H1 (cell line): ENCODE data around the gene TP53. TPM values are rescaled to one million over a fixed set of nuclear protein-coding genes. Genes with fewer than 3 reads are reported as not detected.

Experiments used
- CTCF ChIA-PET: fragments of 300-600 bp; sonication (Branson Sonifier 250); formaldehyde crosslinking; loops from one replicate; lab custom pipeline; 2021; ENCODE audit not compliant: partially characterized antibody; lab: Charles Lee
- POLR2A ChIA-PET: fragments of 300-600 bp; sonication (Branson Sonifier 250); formaldehyde crosslinking; loops from one replicate; lab custom pipeline; 2021; ENCODE audit warnings: inconsistent platforms; ENCODE audit not compliant: partially characterized antibody; lab: Charles Lee
- DNase-seq, 2 experiments: peaks; one replicate each; pipeline versions ENCODE4 v3.0.0 to v3.0.0-alpha.2; 2010 to 2022; ENCODE audit warnings: low spot score in 2 of 2, low read depth in 1 of 2, mixed read lengths in 1 of 2
- FAIRE-seq: peaks from 2 replicates; lab custom pipeline; 2011; peaks lifted over from hg19 to GRCh38; lab: Jason Lieb, UNC
- H2AFZ ChIP-seq: 2 replicates; pipeline ENCODE4 v1.8.1; 2012; ENCODE audit warnings: low read length, inconsistent platforms
- H2AK5ac ChIP-seq: 2 replicates; pipeline ENCODE4 v1.6.1; 2013; ENCODE audit warnings: low read depth, low read length
- H2BK120ac ChIP-seq: replicated peaks from 2 replicates; pipeline ENCODE3; 2013; ENCODE audit warnings: low read depth, low read length, inconsistent platforms
- H2BK12ac ChIP-seq: 2 replicates; pipeline ENCODE4 v1.6.1; 2013; ENCODE audit warnings: low read depth, low read length
- H2BK15ac ChIP-seq: 2 replicates; pipeline ENCODE4 v1.6.1; 2013; ENCODE audit warnings: low read length
- H2BK20ac ChIP-seq: 2 replicates; pipeline ENCODE4 v1.6.1; 2013; ENCODE audit warnings: low read length
- H2BK5ac ChIP-seq: 2 replicates; pipeline ENCODE4 v1.6.1; 2013; ENCODE audit warnings: low read depth, low read length
- H3K14ac ChIP-seq: 2 replicates; pipeline ENCODE4 v1.6.1; 2013; ENCODE audit warnings: inconsistent platforms; ENCODE audit not compliant: insufficient read length
- H3K18ac ChIP-seq: 2 replicates; pipeline ENCODE4 v1.6.1; 2013; ENCODE audit warnings: low read length; ENCODE audit errors: extremely low read depth
- H3K23ac ChIP-seq: 2 replicates; pipeline ENCODE4 v1.6.1; 2013; ENCODE audit warnings: inconsistent platforms; ENCODE audit not compliant: insufficient read length
- H3K23me2 ChIP-seq: 2 replicates; pipeline ENCODE4 v1.6.1; 2013; ENCODE audit warnings: low read depth, low read length
- H3K27ac ChIP-seq: 2 replicates; pipeline ENCODE4 v1.6.1; 2011; ENCODE audit warnings: low read depth, low read length, inconsistent platforms
- H3K27me3 ChIP-seq, 4 experiments: replicated peaks in 1 of 4; 1 replicate in 1 of 4; 2 replicates in 3 of 4; pipeline versions ENCODE4 v1.6.1 to v1.8.1; 2011 to 2013; ENCODE audit warnings: low read length in 3 of 4, mild to moderate bottlenecking in 3 of 4, inconsistent platforms in 2 of 4, mixed read lengths in 2 of 4, moderate library complexity in 1 of 4; ENCODE audit not compliant: control insufficient read depth in 3 of 4, insufficient read depth in 3 of 4; ENCODE audit errors: extremely low read depth in 1 of 4
- H3K36me3 ChIP-seq, 4 experiments: 2 replicates each; pipeline versions ENCODE4 v1.6.1 to v1.8.1; 2011 to 2013; ENCODE audit warnings: mild to moderate bottlenecking in 4 of 4, low read length in 3 of 4, moderate library complexity in 2 of 4, control low read depth in 1 of 4, inconsistent platforms in 1 of 4; ENCODE audit not compliant: insufficient read depth in 4 of 4, control insufficient read depth in 2 of 4
- H3K4ac ChIP-seq: replicated peaks from 2 replicates; pipeline ENCODE3; 2013; ENCODE audit warnings: low read length, low read depth, mixed read lengths, inconsistent platforms; ENCODE audit not compliant: insufficient read length
- H3K4me1 ChIP-seq, 4 experiments: replicated peaks in 1 of 4; 1 replicate in 1 of 4; 2 replicates in 3 of 4; pipeline versions ENCODE4 v1.6.1 to v1.8.1; 2011 to 2013; ENCODE audit warnings: low read length in 3 of 4, inconsistent platforms in 2 of 4, mixed read lengths in 1 of 4; ENCODE audit not compliant: insufficient read depth in 4 of 4, control insufficient read depth in 3 of 4
- H3K4me2 ChIP-seq, 2 experiments: 2 replicates each; pipeline versions ENCODE4 v1.6.1 to v1.8.1; 2011 to 2013; ENCODE audit warnings: low read depth in 2 of 2, low read length in 2 of 2, control low read depth in 1 of 2, inconsistent platforms in 1 of 2, mild to moderate bottlenecking in 1 of 2; ENCODE audit not compliant: insufficient read depth in 1 of 2
- H3K4me3 ChIP-seq, 4 experiments: fragments of 200-600, 300-600 bp in 1 of 4; sonication (generic), shearing (Covaris generic), sonication (Bioruptor Twin) in 1 of 4; 2 replicates each; pipeline versions ENCODE4 v1.5.1 to v1.8.1; 2011 to 2016; ENCODE audit warnings: low read length in 4 of 4, low read depth in 3 of 4, control low read depth in 2 of 4, inconsistent platforms in 2 of 4, mild to moderate bottlenecking in 2 of 4, mixed read lengths in 1 of 4, moderate library complexity in 1 of 4; ENCODE audit not compliant: insufficient read depth in 2 of 4; ENCODE audit errors: extremely low read depth in 1 of 4
- H3K56ac ChIP-seq: replicated peaks from 2 replicates; pipeline ENCODE3; 2013; ENCODE audit warnings: low read depth, mild to moderate bottlenecking, mixed read lengths, low read length, inconsistent platforms; ENCODE audit not compliant: insufficient read length
- H3K79me1 ChIP-seq: 2 replicates; pipeline ENCODE4 v1.6.1; 2013; ENCODE audit warnings: low read depth, low read length, control low read depth
- H3K79me2 ChIP-seq, 2 experiments: 2 replicates each; pipeline versions ENCODE4 v1.6.1 to v1.8.1; 2012 to 2013; ENCODE audit warnings: low read length in 2 of 2, mild to moderate bottlenecking in 2 of 2, inconsistent platforms in 1 of 2; ENCODE audit not compliant: insufficient read depth in 2 of 2, control insufficient read depth in 1 of 2
- H3K9ac ChIP-seq, 4 experiments: replicated peaks in 1 of 4; 1 replicate in 1 of 4; 2 replicates in 3 of 4; pipeline versions ENCODE4 v1.6.1 to v1.8.1; 2011 to 2013; ENCODE audit warnings: low read depth in 3 of 4, low read length in 3 of 4, control low read depth in 2 of 4, mild to moderate bottlenecking in 2 of 4, moderate library complexity in 2 of 4, inconsistent platforms in 1 of 4; ENCODE audit errors: extremely low read depth in 1 of 4
- H3K9me3 ChIP-seq, 2 experiments: 2 replicates each; pipeline versions ENCODE4 v1.6.1 to v1.8.1; 2012 to 2013; ENCODE audit warnings: mild to moderate bottlenecking in 2 of 2, moderate library complexity in 2 of 2, control low read depth in 1 of 2, inconsistent platforms in 1 of 2, low read depth in 1 of 2, low read length in 1 of 2, mixed read lengths in 1 of 2; ENCODE audit not compliant: insufficient read depth in 2 of 2
- H4K20me1 ChIP-seq, 2 experiments: replicated peaks in 1 of 2; 2 replicates each; pipeline versions ENCODE3 to v1.8.1; 2011 to 2013; ENCODE audit warnings: inconsistent platforms in 2 of 2, low read length in 2 of 2, mild to moderate bottlenecking in 1 of 2; ENCODE audit not compliant: insufficient read depth in 2 of 2, control insufficient read depth in 1 of 2
- H4K5ac ChIP-seq: 2 replicates; pipeline ENCODE4 v1.6.1; 2013; ENCODE audit warnings: low read length, low read depth, mixed read lengths, inconsistent platforms; ENCODE audit not compliant: insufficient read length
- H4K8ac ChIP-seq: 2 replicates; pipeline ENCODE4 v1.8.0; 2013; ENCODE audit warnings: mild to moderate bottlenecking, moderate library complexity, low read length, inconsistent platforms; ENCODE audit not compliant: insufficient read depth; ENCODE audit errors: extremely low read depth
- H4K91ac ChIP-seq: replicated peaks from 2 replicates; pipeline ENCODE3; 2013; ENCODE audit warnings: low read length, mixed read lengths, inconsistent platforms; ENCODE audit not compliant: insufficient read length
- BCL11A ChIP-seq, 2 experiments: IDR thresholded peaks; one replicate each; pipeline ENCODE4 v1.6.1; 2011; ENCODE audit warnings: low read depth in 2 of 2, low read length in 2 of 2, mild to moderate bottlenecking in 2 of 2
- E2F6 ChIP-seq: IDR thresholded peaks from 2 replicates; pipeline ENCODE4 v1.6.1; 2012; ENCODE audit warnings: inconsistent platforms
- HDAC6 ChIP-seq: IDR thresholded peaks from one replicate; pipeline ENCODE4 v1.7.1; 2012; ENCODE audit warnings: low read depth, mild to moderate bottlenecking, inconsistent platforms, low read length, moderate library complexity
- POLR2AphosphoS5 ChIP-seq: IDR thresholded peaks from 2 replicates; pipeline ENCODE4 v1.6.1; 2011; ENCODE audit warnings: low read depth, low read length
- WGBS, 2 experiments: shearing (Covaris generic) in 1 of 2; methylation state at CpG; one replicate each; pipeline versions ENCODE4 v1.1.6 to v1.1.7; 2013 to 2015; ENCODE audit warnings: low lambda C conversion rate in 2 of 2, mixed read lengths in 2 of 2, inconsistent platforms in 1 of 2, low coverage in 1 of 2, missing lambda C conversion rate in 1 of 2; ENCODE audit not compliant: insufficient replicate concordance in 2 of 2, insufficient coverage in 1 of 2, insufficient read length in 1 of 2; ENCODE audit errors: extremely low coverage in 1 of 2, missing lambda C conversion rate in 1 of 2; 5-methylcytosine and 5-hydroxymethylcytosine counted together
- polyA plus RNA-seq, 7 experiments: library from polyadenylated mRNA; depleted of rRNA in 3 of 7; stranded (reverse) in 5 of 7; unstranded in 2 of 7; fragments of >200 nt in 5 of 7; fragments of 200-250 nt in 2 of 7; gene quantifications; 1 replicate in 5 of 7; 2 replicates in 1 of 7; 4 replicates in 1 of 7; pipeline versions ENCODE4 v1.2.1 to v1.2.3, GENCODE V29; 2011 to 2013; ENCODE audit warnings: missing spikeins in 2 of 7, mixed read lengths in 2 of 7
- total RNA-seq: library from RNA; stranded (reverse); fragmentation: NEBNext Ultra II Directional; extraction: Animal tissue kit (Norgen Biotek cat#: 25700); gene quantifications from 2 replicates; pipeline ENCODE4 v1.2.1, GENCODE V29; 2021
- TF ChIP-seq, protein P1 (sequence below): IDR thresholded peaks from 2 replicates; pipeline ENCODE4 v1.6.1; 2012; ENCODE audit warnings: inconsistent platforms

The TP53 gene
- total and polyA plus RNA-seq, 2 of the 8 experiments (the other 6 are each of a cell fraction or from before 2014, with no cell fraction given) = 143 to 198 TPM

GRCh38 chr17:7677388-7678067 lies 9.8 kb downstream of the TP53 start:
- Histone ChIP-seq H2BK5ac (no peak overlapping the region), H2BK20ac (no peak overlapping the region), H3K18ac (no peak overlapping the region), H4K5ac (no peak overlapping the region), H3K56ac (no peak overlapping the region), H3K4me3 (peak overlapping the region in 2 of 4 experiments; percentile 1 to 15; a peak in 2 of 8 replicates), H3K9ac (no peak overlapping the region), H4K8ac (no peak overlapping the region), H2BK15ac (no peak overlapping the region), H3K14ac (no peak overlapping the region), H2BK12ac (0 out of 2 replicates have a peak overlapping the region, but pooled peaks have one; percentile 60), H4K91ac (peak overlapping the region; percentile 57), H3K27me3 (no peaks in the 10 kb centered on the region), H2BK120ac (no peak overlapping the region), H3K36me3 (peaks cover 23 to 36% (median 31%) of the 10 kb centered on the region in 4 experiments), H4K20me1 (peaks cover 5 to 6% of the 10 kb centered on the region in 2 experiments), H3K79me1 (peaks cover 3% of the 10 kb centered on the region; the same call in 1 of the 2 replicates), H3K27ac (no peak overlapping the region), H3K23ac (no peak overlapping the region), H2AK5ac (no peak overlapping the region), H3K9me3 (peaks cover 5 to 13% of the 10 kb centered on the region in 2 experiments; a peak in 2 of 4 replicates), H3K23me2 (no peaks in the 10 kb centered on the region), H3K4ac (no peak overlapping the region), H3K4me1 (peaks cover 5 to 18% (median 12%) of the 10 kb centered on the region in 4 experiments), H3K4me2 (peak overlapping the region; percentile 47 to 57; a peak in 3 of 4 replicates), H3K79me2 (peaks cover 2 to 33% of the 10 kb centered on the region in 2 experiments; a peak in 3 of 4 replicates), H2AFZ (no peak overlapping the region)
- TF ChIP-seq BCL11A (IDR thresholded peaks at IDR 0.05; ENCODE audit: low read depth in 2 of 2, low read length in 2 of 2) = no peak
- no peak for TF ChIP-seq E2F6
- TF ChIP-seq, protein P1, sequence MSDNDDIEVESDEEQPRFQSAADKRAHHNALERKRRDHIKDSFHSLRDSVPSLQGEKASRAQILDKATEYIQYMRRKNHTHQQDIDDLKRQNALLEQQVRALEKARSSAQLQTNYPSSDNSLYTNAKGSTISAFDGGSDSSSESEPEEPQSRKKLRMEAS = no peak
- no peak for TF ChIP-seq POLR2AphosphoS5
- no peak for TF ChIP-seq HDAC6
- DNase-seq (no peak), FAIRE-seq (peak; percentile 32)
- WGBS, 2 experiments = 28% methylated on average over 10 of the region's 10 CpGs; no CpG with 5 or more reads in 1 of the 2 experiments
- ChIA-PET POLR2A (interaction anchor here (0.7 to 79.4 kb wide), 8 partner anchors 11 to 159 kb away, joined by 3 to 2272 read pairs (median 8); partner anchors contain the start of genes ATP1B2, CD68, FXR2 and MPDU1), CTCF (interaction anchor here (0.6 to 15.7 kb wide), 6 partner anchors 8 to 88 kb away, joined by 4 to 332 read pairs (median 66); partner anchors contain the start of genes SHBG, SOX15, TP53 and WRAP53)
